HepG2 (cell line): ENCODE results near the gene IPO9. TPM values are rescaled to one million over a fixed set of nuclear protein-coding genes. Genes with fewer than 3 reads are reported as not detected.

Experiments used
- ATAC-seq: fragments of 200-7000 bp; cut with Tn5 transposase; 3 replicates; pipeline ENCODE4 v1.9.1; 2020; ENCODE audit warnings: mild to moderate bottlenecking, moderate library complexity
- BruUV-seq: library from RNA; stranded (reverse); fragments of 400-500 nt; replicated peaks from 2 replicates; lab custom pipeline; 2021; lab: Mats Ljungman, UMichigan
- CTCF ChIA-PET: fragments of 300-600 bp; formaldehyde crosslinking; extraction: SDS; loops from one replicate; lab custom pipeline; 2021; ENCODE audit warnings: low total read pairs, inconsistent platforms, low intra/inter-chr PET ratio; lab: Yijun Ruan, JAX
- POLR2A ChIA-PET: fragments of 350-600 bp; sonication (Branson Sonifier 250); formaldehyde crosslinking; loops from one replicate; lab custom pipeline; 2020; ENCODE audit warnings: antibody characterized with exemption, inconsistent platforms; lab: Yijun Ruan, JAX
- DNase-seq: peaks from one replicate; pipeline ENCODE4 v3.0.0-alpha.2; 2015; ENCODE audit warnings: low spot score
- FAIRE-seq: peaks from 3 replicates; lab custom pipeline; 2011; peaks lifted over from hg19 to GRCh38; lab: Jason Lieb, UNC
- H2AFZ ChIP-seq: one replicate; pipeline ENCODE4 v1.6.1; 2011; ENCODE audit warnings: low read length, inconsistent platforms
- H3K27ac ChIP-seq: fragments of 300-600 bp; 3 replicates; pipeline ENCODE4 v1.8.0; 2011; ENCODE audit warnings: mixed run types, mild to moderate bottlenecking, mixed read lengths, low read length, inconsistent platforms; ENCODE audit not compliant: insufficient read depth; ENCODE audit errors: extremely low read length
- H3K27me3 ChIP-seq, 2 experiments: fragments of 200-600 bp in 1 of 2; 2 replicates in 1 of 2; 3 replicates in 1 of 2; pipeline versions ENCODE4 v1.6.0 to v1.8.0; 2011; ENCODE audit warnings: low read length in 2 of 2, mild to moderate bottlenecking in 2 of 2, moderate library complexity in 2 of 2, inconsistent platforms in 1 of 2; ENCODE audit not compliant: insufficient read depth in 2 of 2, control insufficient read depth in 1 of 2
- H3K36me3 ChIP-seq, 2 experiments: fragments of 200-600 bp in 1 of 2; replicated peaks in 1 of 2; 2 replicates in 1 of 2; 3 replicates in 1 of 2; pipeline versions ENCODE4 v1.5.1 to v1.8.0; 2011; ENCODE audit warnings: low read length in 2 of 2, inconsistent platforms in 1 of 2; ENCODE audit not compliant: insufficient read depth in 2 of 2, control insufficient read depth in 1 of 2
- H3K4me1 ChIP-seq: 2 replicates; pipeline ENCODE4 v1.5.1; 2012; ENCODE audit warnings: low read length, inconsistent platforms; ENCODE audit not compliant: insufficient read depth
- H3K4me2 ChIP-seq: 2 replicates; pipeline ENCODE4 v1.6.0; 2011; ENCODE audit warnings: low read depth, low read length, inconsistent platforms
- H3K4me3 ChIP-seq, 3 experiments: fragments of 200-600 bp in 1 of 3; sonication (generic), shearing (Covaris generic) in 1 of 3; replicated peaks in 1 of 3; 2 replicates each; pipeline ENCODE4 v1.5.1; 2011 to 2016; ENCODE audit warnings: low read length in 3 of 3, inconsistent platforms in 2 of 3, low read depth in 2 of 3, mild to moderate bottlenecking in 2 of 3, control low read depth in 1 of 3, mixed read lengths in 1 of 3; ENCODE audit not compliant: insufficient read depth in 1 of 3
- H3K79me2 ChIP-seq: one replicate; pipeline ENCODE4 v1.6.1; 2011; ENCODE audit warnings: low read length, inconsistent platforms; ENCODE audit not compliant: insufficient read depth
- H3K9ac ChIP-seq: 2 replicates; pipeline ENCODE4 v1.6.0; 2011; ENCODE audit warnings: mild to moderate bottlenecking, low read depth, low read length, inconsistent platforms; ENCODE audit not compliant: insufficient read depth
- H3K9me3 ChIP-seq: 2 replicates; pipeline ENCODE4 v1.5.1; 2012; ENCODE audit warnings: mild to moderate bottlenecking, low read length
- H4K20me1 ChIP-seq: 2 replicates; pipeline ENCODE4 v1.6.0; 2011; ENCODE audit warnings: inconsistent platforms, mild to moderate bottlenecking, low read length, moderate library complexity; ENCODE audit not compliant: insufficient read depth
- KDM3A ChIP-seq: IDR thresholded peaks from 2 replicates; pipeline ENCODE4 v1.6.1; 2018; ENCODE audit warnings: low read depth, missing compliant biosample characterization
- KLF12 ChIP-seq: sonication (generic); formaldehyde crosslinking; IDR thresholded peaks from 2 replicates; pipeline ENCODE4 v1.4.0; 2020; ENCODE audit warnings: missing genetic modification reagents, borderline replicate concordance
- MTA1 ChIP-seq: sonication (generic); formaldehyde crosslinking; IDR thresholded peaks from 2 replicates; pipeline ENCODE4 v1.4.0; 2020; ENCODE audit warnings: missing genetic modification reagents, mild to moderate bottlenecking, borderline replicate concordance
- NONO ChIP-seq, 2 experiments: fragments of 450-650 bp in 1 of 2; sonication (generic) in 1 of 2; formaldehyde crosslinking in 1 of 2; IDR thresholded peaks in 1 of 2; conservative IDR thresholded peaks in 1 of 2; 2 replicates each; pipeline versions ENCODE4 v1.6.1 to v1.8.0; 2017 to 2022; ENCODE audit warnings: mild to moderate bottlenecking in 1 of 2, missing genetic modification reagents in 1 of 2, moderate library complexity in 1 of 2
- PREB ChIP-seq: sonication (generic); formaldehyde crosslinking; IDR thresholded peaks from 2 replicates; pipeline ENCODE4 v1.4.0; 2020; ENCODE audit warnings: missing genetic modification reagents
- RBM22 ChIP-seq: fragments of 200-400 bp; formaldehyde crosslinking; optimal IDR thresholded peaks from 2 replicates; pipeline ENCODE3; 2017; ENCODE audit warnings: mild to moderate bottlenecking, low read length, moderate library complexity
- RFXAP ChIP-seq: sonication (generic); formaldehyde crosslinking; IDR thresholded peaks from 2 replicates; pipeline ENCODE4 v1.4.0; 2020; ENCODE audit warnings: missing genetic modification reagents, borderline replicate concordance
- TFDP2 ChIP-seq: sonication (generic); formaldehyde crosslinking; IDR thresholded peaks from 2 replicates; pipeline ENCODE4 v1.4.0; 2020; ENCODE audit warnings: missing genetic modification reagents
- ZNF235 ChIP-seq: sonication (generic); formaldehyde crosslinking; IDR thresholded peaks from 2 replicates; pipeline ENCODE4 v1.8.1; 2023; ENCODE audit warnings: mild to moderate bottlenecking, missing genetic modification reagents, borderline replicate concordance
- ZNF558 ChIP-seq: sonication (generic); formaldehyde crosslinking; IDR thresholded peaks from 2 replicates; pipeline ENCODE4 v1.9.0; 2022; ENCODE audit warnings: mild to moderate bottlenecking, missing genetic modification reagents, borderline replicate concordance
- WGBS: methylation state at CpG from one replicate; pipeline ENCODE4 v1.1.6; 2017; ENCODE audit warnings: low lambda C conversion rate; 5-methylcytosine and 5-hydroxymethylcytosine counted together
- in situ Hi-C: cut with HindIII; loops from 2 replicates; pipeline ENCODE4 v1.10.0; 2017; ENCODE audit warnings: low pct_unique_long_range_greater_than_20kb; ENCODE audit not compliant: extremely low pct_ligation_motif_present
- intact Hi-C: fragments of 100-400 bp; cut with micrococcal nuclease; formaldehyde crosslinking; loops from one replicate; pipeline ENCODE4 v1.10.0; 2022; ENCODE audit not compliant: unreplicated experiment
- polyA plus RNA-seq, 8 experiments: library from polyadenylated mRNA; depleted of rRNA in 3 of 8; stranded (reverse) in 7 of 8; unstranded in 1 of 8; fragments of >200 nt; fragmentation: Illumina TruSeq in 4 of 8; extraction: Trizol in 4 of 8; gene quantifications; 2 replicates each; pipeline versions ENCODE4 v1.2.1 to v1.2.3, GENCODE V29; 2011 to 2016; ENCODE audit warnings: low read depth in 4 of 8, missing spikeins in 1 of 8, mixed read lengths in 1 of 8; ENCODE audit not compliant: insufficient read depth in 1 of 8
- total RNA-seq, 5 experiments: library from RNA; depleted of rRNA; stranded (reverse); fragments of >200 nt; fragmentation: Illumina TruSeq; extraction: Trizol; gene quantifications; 2 replicates each; pipeline ENCODE4 v1.2.3, GENCODE V29; 2016; ENCODE audit warnings: low read depth in 1 of 5
- TF ChIP-seq, protein P1 (sequence below): IDR thresholded peaks from 2 replicates; pipeline ENCODE4 v1.6.1; 2016; ENCODE audit warnings: missing compliant biosample characterization, missing genetic modification reagents, borderline replicate concordance

Gene IPO9
- total and polyA plus RNA-seq, 2 of the 13 experiments (the other 11 are each of a cell fraction or from before 2014, with no cell fraction given), result 31.0 to 34.8 TPM

DNA sequence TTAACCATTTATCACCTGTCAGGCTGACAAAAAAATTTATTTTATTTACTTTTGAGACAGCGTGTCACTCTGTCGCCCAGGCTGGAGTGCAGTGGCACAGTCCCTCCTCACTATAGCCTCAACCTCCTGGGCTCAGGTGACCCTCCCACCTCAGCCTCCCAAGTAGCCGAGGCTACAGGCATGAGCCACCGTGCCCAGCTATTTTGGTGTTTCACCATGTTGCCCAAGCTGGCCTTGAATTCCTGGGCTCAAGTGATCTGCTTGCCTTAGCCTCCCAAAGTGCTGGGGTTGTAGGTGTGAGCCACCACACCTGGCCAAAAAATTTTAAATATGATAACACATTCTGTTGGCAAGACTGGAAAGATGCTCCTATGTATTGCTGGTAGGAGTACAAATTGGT is 11.1 kb downstream of the IPO9 start:
- CTCF ChIA-PET, result no interaction called here
- BruUV-seq, result no TSS peak
- no peak overlapping the region for H3K4me3 ChIP-seq
- H3K27me3 ChIP-seq, result no peaks in the 10 kb centered on the region
- H3K4me1 ChIP-seq, result peaks cover 41% of the 10 kb centered on the region
- TF ChIP-seq ZNF558 (CRISPR knock-in tag), result no peak
- TF ChIP-seq RBM22, result peak; percentile 55
- FAIRE-seq (no peak), ATAC-seq (no peak), DNase-seq (no peak)
- WGBS, result 98% methylated on average over 4 of the region's 4 CpGs
- POLR2A ChIA-PET, result no interaction called here
- no peak overlapping the region for H3K9ac ChIP-seq
- H4K20me1 ChIP-seq, result no peaks in the 10 kb centered on the region; the same call in 1 of the 2 replicates
- no peaks in the 10 kb centered on the region for H3K9me3 ChIP-seq
- in situ Hi-C loops, result no loop called here
- peaks cover 86% of the 10 kb centered on the region for H3K79me2 ChIP-seq
- H3K27ac ChIP-seq, result no peak overlapping the region
- peaks cover 1 to 11% of the 10 kb centered on the region in 2 experiments; a peak in 3 of 5 replicates for H3K36me3 ChIP-seq
- H2AFZ ChIP-seq, result no peak overlapping the region
- H3K4me2 ChIP-seq, result no peak overlapping the region
- intact Hi-C loops, result no loop called here

DNA sequence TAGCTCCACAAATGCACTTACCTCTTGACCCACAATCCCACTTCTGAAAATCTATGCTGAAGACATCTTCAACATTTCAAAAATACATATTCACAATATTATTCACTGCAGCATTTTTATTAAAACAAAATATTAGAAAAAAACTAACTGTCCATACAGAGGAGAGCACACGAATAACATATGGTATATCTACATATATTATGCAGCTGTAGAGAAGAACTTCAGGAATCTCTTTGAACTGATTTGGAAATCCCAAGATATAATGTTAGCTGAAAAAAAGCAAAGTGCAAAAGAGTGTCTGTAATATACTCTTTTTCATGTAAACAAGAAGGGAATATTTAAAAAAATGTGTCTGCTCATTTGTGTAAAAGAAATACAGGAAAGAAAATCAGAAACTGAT is 11.5 kb downstream of the IPO9 start:
- in situ Hi-C loops, result no loop called here
- Histone ChIP-seq H3K36me3 (peaks cover 1 to 9% of the 10 kb centered on the region in 2 experiments; a peak in 3 of 5 replicates), H3K27ac (no peak overlapping the region), H3K4me1 (peaks cover 41% of the 10 kb centered on the region), H3K9ac (no peak overlapping the region), H3K4me3 (no peak overlapping the region), H2AFZ (no peak overlapping the region), H3K27me3 (no peaks in the 10 kb centered on the region), H3K9me3 (no peaks in the 10 kb centered on the region), H3K4me2 (no peak overlapping the region), H3K79me2 (peaks cover 86% of the 10 kb centered on the region), H4K20me1 (no peaks in the 10 kb centered on the region; the same call in 1 of the 2 replicates)
- no peak for DNase-seq
- TF ChIP-seq MTA1 (CRISPR knock-in tag) (no peak), NONO (IDR thresholded peaks at IDR 0.05) (no peak), NONO (CRISPR knock-in tag; conservative IDR thresholded peaks at IDR 0.05) (no peak), KLF12 (CRISPR knock-in tag) (no peak), RFXAP (CRISPR knock-in tag) (no peak), ZNF235 (no peak), PREB (no peak), KDM3A (CRISPR knock-in tag) (no peak), TFDP2 (CRISPR knock-in tag) (no peak)
- TF ChIP-seq, protein P1, sequence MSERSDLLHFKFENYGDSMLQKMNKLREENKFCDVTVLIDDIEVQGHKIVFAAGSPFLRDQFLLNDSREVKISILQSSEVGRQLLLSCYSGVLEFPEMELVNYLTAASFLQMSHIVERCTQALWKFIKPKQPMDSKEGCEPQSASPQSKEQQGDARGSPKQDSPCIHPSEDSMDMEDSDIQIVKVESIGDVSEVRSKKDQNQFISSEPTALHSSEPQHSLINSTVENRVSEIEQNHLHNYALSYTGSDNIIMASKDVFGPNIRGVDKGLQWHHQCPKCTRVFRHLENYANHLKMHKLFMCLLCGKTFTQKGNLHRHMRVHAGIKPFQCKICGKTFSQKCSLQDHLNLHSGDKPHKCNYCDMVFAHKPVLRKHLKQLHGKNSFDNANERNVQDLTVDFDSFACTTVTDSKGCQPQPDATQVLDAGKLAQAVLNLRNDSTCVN (CRISPR knock-in tag), result no peak
- FAIRE-seq, result no peak
- CTCF ChIA-PET, result no interaction called here
- no TSS peak for BruUV-seq
- no peak for ATAC-seq
- POLR2A ChIA-PET, result no interaction called here
- WGBS, result 100% methylated on average over 1 of the region's 1 CpG
- intact Hi-C loops, result no loop called here
